ENCODE data around the gene ALG8. TPM values are rescaled to one million over a fixed set of nuclear protein-coding genes. Genes with fewer than 3 reads are reported as not detected.
"Not testable (repeated sequence)": the region's sequence is repeated elsewhere in the genome, so short reads cannot be mapped to it uniquely, and the experiment has no call there.

ALG8 gene
- total RNA-seq, result 20.9 and 24.5 TPM in 2 replicates

DNA sequence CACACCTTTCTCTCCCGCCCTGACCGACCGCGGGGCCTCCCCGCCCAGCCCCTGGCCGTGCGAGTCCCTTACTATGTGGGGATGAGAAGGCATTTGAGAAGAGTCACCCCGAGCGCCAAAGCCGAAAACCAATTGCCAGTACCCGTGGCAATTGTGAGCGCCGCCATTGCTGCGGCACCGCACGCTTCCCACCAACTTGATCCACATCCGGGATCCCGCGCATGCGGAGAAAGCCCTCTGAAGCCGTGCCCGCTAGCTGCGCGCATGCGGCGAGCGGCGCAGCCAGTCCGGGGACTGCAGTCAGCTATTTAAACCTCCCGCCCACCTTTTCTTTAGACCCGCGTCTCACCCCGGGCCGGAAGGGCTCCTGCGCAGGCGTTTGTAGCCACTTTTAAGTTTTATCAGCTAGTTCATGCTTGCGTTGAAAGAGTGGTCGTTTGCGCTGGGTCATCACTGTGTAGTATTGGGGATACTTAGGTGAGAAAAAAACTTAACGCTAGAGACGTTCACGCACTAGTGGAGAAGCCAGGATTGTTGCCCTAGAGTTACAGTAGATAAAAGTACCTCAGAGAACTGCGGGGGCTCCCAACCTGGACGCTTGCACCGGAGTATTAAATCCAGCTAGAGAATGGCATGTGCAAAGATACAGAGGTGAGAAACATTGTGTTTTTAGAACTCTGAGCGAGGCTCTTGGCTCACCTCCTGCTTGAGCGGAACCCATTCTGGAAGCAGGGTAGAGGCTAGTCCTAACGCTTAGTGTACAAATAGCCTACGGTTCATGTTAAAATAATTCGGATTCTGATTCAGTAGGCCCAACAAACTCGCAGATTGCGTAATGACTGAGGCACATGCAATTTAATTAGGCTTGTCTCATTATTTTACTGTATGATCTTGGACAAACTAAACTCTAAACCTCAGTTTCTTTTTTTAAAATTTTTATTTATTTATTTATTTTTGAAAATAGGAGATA lies at the start of gene ALG8:
ALG8 (minus strand) TSS at position 205 of the 970 bp plus-strand sequence; CDS start at position 167, 38 bp downstream.
- DNase-seq (ENCODE audit: low read depth in 2 of 2), result peak; percentile 90 to 96

GRCh38 chr11:78188286-78189173 lies 49.1 kb upstream of the ALG8 start, which contains the start of the genes KCTD21 and USP35:
Gene KCTD21, minus strand, starts transcription at chr11:78188626. Its CDS starts 14,072 bp downstream, at chr11:78174554.
Gene USP35, plus strand, starts transcription at chr11:78188919. Its CDS starts 7,327 bp downstream, at chr11:78196246.
- DNase-seq (ENCODE audit: low read depth in 2 of 2), result peak; percentile 93 to 98

GRCh38 chr11:78187366-78188285 lies 48.2 kb upstream of the ALG8 start:
- no peak for DNase-seq (ENCODE audit: low read depth in 2 of 2)

- no peak for DNase-seq (ENCODE audit: low read depth in 2 of 2)
Observed at GRCh38 chr11:78181185-78181584, 41.8 kb upstream of the ALG8 start.

DNA sequence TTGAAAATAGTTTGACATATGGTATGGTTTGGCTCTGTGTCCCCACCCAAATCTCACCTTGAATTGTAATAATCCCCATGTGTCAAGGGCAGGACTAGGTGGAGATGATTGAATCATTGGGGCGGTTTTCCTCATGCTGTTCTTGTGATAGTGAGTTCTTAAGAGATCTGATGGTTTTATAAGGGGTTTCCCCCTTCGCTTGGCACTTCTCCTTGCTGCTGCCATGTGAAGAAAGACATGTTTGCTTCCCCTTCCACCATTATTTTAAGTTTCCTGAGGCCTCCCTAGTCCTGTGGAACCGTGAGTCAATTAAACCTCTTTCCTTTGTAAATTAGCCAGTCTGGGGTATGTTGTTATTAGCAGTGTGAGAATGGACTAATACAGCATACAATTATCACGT lies 41.3 kb upstream of the ALG8 start:
- no peak for DNase-seq (ENCODE audit: low read depth in 2 of 2)

GRCh38 chr11:78179459-78180071 lies 40.1 kb upstream of the ALG8 start:
- DNase-seq (ENCODE audit: low read depth in 2 of 2), result no peak

DNA sequence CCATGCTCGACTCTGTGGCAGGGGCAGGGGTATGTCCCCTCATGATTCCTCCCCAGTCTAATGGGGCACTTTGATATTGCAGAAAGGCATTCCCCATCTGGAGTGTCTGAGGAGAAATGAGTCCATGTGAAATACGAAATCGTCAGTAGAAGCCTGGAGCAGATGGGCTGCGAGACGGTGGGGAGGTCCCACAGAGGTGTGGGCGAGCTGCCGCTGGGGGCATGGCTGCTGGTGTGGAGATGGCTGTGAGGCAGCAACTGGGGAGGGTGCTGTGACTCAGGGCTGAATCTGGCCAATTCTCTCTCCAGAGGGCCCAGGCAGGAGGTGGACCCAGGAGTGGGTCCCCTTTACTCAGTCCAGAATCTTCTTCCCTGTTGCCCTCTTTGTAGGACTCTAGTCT lies 37.8 kb upstream of the ALG8 start:
- no peak for DNase-seq (ENCODE audit: low read depth in 2 of 2)

GRCh38 chr11:78176605-78177141 lies 37.2 kb upstream of the ALG8 start:
- no peak for DNase-seq (ENCODE audit: low read depth in 2 of 2)

DNA sequence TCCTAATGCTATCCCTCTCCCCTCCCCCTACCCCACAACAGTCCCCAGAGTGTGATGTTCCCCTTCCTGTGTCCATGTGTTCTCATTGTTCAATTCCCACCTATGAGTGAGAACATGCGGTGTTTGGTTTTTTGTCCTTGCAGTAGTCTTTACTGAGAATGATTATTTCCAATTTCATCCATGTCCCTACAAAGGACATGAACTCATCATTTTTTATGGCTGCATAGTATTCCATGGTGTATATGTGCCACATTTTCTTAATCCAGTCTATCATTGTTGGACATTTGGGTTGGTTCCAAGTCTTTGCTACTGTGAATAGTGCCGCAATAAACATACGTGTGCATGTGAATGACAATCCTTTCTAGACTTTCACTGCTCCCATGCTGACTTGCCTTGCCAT lies 36.4 kb upstream of the ALG8 start:
- not testable (repeated sequence) for DNase-seq (ENCODE audit: low read depth in 2 of 2)

DNA sequence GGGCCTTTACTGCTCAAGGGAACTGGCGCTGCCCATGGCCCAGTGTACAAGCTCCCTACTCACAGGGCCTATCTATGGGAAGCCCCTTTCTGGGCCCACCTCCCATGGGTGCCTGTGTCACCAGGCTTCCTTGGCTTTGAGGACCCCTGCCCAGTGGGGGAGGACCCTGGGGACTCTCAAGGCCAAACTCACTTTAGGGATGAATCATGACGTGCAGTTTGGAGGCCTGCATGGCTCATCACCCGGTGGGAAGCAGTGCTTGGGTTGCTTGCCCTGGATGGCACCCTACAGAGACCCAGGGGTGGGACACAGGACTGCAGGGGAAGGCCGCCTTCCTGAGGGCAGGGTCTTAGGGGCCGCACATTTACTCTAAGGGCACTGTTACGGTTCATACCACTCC lies 32.5 kb upstream of the ALG8 start:
- DNase-seq (ENCODE audit: low read depth in 2 of 2), result no peak

DNA sequence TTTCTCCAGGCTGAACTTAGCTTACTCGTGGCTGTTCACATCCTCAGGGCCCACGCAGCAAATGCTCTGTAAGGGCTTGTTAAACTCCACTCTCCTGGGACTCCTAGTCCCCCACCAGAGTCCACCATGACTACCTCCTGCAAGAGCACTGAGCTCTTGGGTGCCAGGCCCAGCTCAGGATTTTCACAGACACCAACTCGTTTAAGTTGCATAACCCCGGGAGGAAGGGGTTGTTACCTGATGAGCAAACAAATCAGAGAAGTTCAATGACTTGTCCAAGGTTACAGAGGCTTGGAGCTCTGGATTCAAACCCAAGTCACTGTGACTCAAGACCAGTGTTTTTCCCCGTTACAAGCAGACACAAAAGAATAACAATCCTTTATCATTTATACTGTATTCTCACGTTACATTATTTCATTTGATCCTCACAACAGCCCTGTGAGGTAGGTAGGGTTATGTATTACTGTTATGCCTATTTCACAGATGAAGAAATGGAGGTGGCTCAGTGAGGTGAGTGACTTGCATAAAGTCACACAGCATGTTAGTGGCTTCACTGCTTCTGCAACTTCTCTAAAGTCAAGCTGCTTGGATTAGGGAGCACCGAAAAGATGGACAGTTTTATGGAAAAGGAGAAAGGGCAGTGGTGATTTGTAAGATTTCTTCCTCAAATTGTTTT lies 31.6 kb upstream of the ALG8 start:
- no peak for DNase-seq (ENCODE audit: low read depth in 2 of 2)

DNA sequence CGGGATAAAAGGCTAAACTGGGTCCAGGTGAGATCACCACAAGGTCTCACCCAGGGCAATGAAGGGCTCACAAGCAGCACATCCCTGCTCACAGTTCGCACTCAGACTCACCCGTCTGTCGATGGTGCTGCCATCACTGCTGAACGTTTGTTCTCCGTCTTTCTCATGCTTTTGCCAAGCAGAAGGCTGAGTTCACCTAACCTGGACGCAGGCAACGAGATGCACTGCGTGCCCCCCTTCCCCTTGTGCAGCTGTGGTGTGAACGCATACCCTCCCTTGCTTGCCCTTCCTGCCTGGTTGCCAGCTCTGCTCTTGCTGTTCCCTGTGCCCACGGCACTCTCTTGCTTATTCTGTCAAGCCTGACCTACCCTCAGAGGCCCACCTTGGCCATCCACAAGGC lies 31.0 kb upstream of the ALG8 start:
- no peak for DNase-seq (ENCODE audit: low read depth in 2 of 2)

DNA sequence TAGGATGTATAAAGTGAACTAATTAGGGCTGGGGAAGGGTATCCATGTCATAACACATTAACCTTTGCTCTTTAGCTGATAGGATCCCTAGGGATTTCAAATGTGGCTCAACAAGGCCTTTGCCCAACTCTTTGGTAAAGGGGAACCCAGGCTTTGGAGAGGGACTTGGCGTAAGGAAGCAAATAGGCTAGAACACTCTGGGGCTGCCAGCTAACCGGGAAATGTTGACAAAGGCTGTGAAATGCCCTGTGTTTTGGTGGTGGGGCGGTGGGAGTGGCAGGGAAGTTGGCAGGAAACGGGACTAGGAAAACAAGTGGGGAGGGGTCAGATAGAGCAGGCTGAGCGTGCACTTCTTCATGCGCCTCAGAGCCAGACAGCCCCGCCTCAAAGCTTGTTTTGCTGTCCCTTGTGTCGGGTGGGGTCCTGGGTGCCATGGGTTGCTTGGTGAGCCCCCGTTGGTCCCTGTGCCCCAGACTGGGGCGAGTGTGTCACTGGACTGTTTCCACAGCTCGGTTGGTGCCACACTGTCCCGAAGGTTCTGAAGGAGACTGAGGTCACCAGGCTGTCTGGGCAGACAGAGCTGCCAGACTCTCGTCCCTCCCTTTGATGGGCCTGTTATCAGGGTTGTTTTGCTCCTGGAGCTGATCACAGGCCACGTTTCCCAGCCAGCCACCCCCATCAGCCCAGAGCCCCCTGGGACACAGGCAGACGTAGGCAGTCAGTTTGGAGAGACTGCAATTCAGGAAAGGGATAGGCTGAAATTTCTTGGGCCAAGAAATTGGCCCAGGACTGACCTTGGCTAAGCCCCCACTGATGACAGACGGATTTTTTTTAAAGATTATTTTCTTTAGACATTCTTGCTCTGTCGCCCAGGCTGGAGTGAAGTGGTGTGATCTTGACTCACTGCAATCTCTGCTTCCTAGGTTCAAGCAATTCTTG lies 29.4 kb upstream of the ALG8 start:
- peak; percentile 69 to 89 for DNase-seq (ENCODE audit: low read depth in 2 of 2)

DNA sequence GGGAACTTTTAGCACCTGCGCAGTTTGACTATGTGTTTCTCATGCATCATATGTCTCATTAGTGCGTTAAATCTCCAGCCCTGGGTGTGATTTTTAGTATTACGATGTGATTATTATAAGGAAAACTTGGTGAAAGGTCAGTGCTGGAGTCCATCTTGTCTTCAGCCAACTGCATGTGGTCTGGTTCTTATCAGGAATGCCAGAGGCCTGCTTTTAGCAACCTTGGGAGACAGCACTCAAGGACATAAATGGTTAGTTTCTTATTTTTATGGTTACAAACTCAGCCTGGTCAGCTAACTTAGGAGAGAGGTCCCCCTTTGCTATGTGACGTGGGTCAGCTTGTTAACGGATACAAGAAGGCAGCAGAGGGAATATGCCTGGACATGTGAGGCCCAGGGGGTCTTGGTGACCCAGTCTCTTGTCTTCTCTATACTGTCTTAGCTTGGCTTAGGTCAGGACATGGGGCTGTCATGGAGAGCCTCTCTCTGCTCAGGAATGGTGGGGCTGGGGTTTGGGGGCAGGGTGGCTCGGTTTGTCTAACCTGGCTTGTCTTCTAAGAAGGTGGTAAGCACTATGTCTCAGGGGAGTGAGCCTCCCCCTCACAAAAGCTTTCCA lies 27.5 kb upstream of the ALG8 start:
- no peak for DNase-seq (ENCODE audit: low read depth in 2 of 2)

DNA sequence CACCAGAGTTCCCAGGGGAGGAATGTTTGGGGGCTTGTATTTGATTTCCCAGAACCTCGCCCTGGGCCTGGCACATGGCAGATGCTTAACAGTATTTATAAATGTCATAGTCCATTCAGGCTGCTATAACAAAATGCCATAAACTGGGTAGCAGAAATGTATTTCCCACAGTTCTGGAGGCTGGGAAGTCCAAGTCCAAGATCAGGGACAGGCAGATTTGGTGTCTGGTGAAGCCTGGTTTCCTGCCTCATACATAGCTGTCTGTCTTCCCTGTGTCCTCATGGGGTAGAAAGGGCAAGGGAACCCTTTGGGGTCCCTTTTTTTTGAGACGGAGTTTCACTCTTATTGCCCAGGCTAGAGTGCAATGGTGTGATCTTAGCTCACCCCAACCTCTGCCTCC lies 25.0 kb upstream of the ALG8 start:
- no peak for DNase-seq (ENCODE audit: low read depth in 2 of 2)

DNA sequence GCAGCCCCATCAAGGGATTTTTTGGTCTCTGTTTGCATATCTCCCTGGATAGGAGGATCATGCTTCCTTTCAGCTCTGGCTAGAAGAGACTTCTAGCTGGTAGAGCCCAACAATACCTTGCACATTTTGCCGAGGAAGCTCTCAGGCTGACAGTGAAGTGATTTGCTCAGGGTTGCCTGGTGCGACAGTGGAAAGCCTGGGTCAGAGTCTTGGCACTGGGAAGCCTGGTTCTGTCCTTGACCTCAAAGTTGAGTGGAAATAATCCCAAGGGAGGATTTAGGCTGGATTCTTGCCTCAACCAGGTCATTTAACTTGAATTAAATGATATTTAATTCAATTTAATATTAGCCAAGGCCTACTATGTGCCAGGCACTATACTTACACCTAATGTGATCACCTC lies 24.4 kb upstream of the ALG8 start:
- no peak for DNase-seq (ENCODE audit: low read depth in 2 of 2)

GRCh38 chr11:78161962-78162371 lies 22.5 kb upstream of the ALG8 start:
- peak in 1 of 2 donors; percentile 46 for DNase-seq (ENCODE audit: low read depth in 2 of 2)

DNA sequence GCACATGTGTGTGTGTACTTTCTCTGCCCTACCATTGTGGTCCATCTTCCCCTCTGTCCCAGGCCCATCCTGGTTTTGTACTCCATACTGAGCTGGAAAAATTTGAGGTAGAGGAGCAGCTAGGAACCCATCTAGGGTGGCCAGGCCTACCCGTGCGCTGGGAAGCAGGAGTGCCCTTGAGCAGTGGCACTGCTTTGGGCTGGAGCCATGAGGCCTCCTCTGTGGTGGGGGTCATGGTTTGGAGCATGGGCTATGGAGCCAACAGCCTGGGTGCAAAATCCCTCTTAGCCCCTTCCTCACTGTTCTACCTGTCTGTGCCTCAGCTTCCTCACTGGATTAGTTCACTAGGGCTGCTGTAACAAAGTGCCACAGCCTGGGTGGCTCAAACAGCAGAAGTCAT lies 21.9 kb upstream of the ALG8 start:
- no peak for DNase-seq (ENCODE audit: low read depth in 2 of 2)
